ENCODE measurements around the gene GZMH.
A peak's percentile ranks its signal among the peaks of the same experiment; 100 is the strongest.
"Not testable (repeated sequence)": the region's sequence is repeated elsewhere in the genome, so short reads cannot be mapped to it uniquely, and the experiment has no call there.

The GZMH gene

GRCh38 chr14:24609655-24610344 is at the start of gene GZMH:
GZMH (minus strand) TSS chr14:24609685; CDS start chr14:24609613, 72 bp downstream.
- no peak for DNase-seq

- DNase-seq, result not testable (repeated sequence)
Measured at GRCh38 chr14:24648361-24648760, 38.9 kb upstream of the GZMH start.

DNA sequence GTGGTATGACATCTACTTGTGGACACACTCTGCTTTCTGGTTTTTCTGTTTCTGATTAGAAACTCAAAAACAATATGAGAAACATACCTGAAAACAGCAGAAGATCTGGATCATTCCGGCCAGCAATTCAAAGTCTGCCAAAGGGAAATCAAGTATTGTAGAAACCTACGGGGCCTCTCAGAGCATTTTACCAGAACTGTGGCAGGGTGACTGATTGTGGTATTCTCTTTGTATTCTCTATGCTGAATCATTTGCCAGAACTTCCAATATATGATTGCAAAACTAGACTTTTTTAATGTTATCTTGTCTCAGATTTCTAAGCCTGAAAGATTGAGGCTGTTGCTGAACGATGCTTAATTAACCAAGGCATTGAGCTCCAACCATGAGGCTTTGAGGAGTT is 30.4 kb upstream of the GZMH start:
- DNase-seq, result no peak

GRCh38 chr14:24639270-24639669 is 29.8 kb upstream of the GZMH start:
- no peak for DNase-seq

DNA sequence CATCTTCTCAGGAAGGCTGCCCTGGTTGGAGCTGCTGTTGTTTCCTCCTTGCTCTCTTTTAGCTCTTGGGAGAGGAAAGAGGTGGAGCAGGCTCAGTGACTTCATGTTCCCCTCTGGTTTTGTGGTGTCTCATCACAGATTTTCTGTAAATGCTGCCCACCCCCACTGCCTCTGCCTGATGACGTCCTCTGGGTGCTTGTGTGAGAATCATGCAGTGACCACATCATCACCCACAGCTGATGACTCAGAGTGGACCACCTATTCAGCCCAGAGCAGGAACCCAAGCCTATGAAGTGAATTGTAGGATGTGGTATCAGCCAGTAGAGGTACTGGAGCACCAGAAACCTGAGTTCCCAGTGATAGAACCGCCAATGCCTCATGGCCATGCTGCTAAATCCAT is 24.7 kb upstream of the GZMH start, which contains the start of gene GZMB:
Gene GZMB, minus strand, starts transcription at position 33 of the 400 bp plus-strand sequence. Its CDS starts 30 bp downstream, at position 3.
- peak; percentile 65 for DNase-seq

DNA sequence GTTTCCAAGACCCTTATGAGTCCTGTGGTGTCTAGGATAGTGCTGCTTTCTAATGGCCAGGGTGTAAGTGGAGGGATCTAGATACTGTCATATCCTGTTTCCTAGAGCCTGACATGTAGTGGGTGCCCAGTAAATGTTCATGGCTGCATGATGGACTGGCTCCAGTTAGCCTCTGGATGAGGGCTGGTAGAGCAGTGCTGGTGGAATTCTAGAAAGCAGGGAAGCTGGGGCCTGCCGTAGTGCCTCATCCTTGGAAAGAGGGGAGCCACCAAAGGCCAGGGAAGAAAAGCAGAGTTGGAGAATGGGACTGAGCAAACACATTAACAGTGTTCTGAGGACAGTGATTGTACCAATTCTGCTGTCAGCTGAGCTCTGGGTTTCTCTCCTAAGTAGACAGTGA is 23.9 kb upstream of the GZMH start:
- DNase-seq, result no peak

DNA sequence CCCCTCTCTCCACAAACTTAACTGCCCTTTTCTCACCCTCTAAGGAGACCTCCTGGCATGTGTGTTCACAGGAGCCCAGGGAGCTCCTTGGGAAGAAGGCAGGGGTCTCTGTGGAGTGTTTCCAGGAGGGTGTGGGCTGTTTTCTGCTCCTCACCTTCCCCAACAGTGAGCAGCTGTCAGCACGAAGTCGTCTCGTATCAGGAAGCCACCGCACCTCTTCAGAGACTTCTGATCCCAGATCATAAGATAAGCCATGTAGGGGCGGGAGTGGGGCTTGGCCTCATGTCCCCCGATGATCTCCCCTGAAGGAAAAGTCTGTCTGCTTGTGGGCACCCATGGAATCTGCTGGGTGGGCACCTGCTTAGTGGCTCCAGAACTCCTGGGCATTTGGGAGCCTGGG is 23.3 kb upstream of the GZMH start:
- no peak for DNase-seq

- no peak for DNase-seq
Measured at GRCh38 chr14:24632336-24632735, 22.9 kb upstream of the GZMH start.

- DNase-seq, result no peak
Measured at GRCh38 chr14:24631749-24632335, 22.4 kb upstream of the GZMH start.

DNA sequence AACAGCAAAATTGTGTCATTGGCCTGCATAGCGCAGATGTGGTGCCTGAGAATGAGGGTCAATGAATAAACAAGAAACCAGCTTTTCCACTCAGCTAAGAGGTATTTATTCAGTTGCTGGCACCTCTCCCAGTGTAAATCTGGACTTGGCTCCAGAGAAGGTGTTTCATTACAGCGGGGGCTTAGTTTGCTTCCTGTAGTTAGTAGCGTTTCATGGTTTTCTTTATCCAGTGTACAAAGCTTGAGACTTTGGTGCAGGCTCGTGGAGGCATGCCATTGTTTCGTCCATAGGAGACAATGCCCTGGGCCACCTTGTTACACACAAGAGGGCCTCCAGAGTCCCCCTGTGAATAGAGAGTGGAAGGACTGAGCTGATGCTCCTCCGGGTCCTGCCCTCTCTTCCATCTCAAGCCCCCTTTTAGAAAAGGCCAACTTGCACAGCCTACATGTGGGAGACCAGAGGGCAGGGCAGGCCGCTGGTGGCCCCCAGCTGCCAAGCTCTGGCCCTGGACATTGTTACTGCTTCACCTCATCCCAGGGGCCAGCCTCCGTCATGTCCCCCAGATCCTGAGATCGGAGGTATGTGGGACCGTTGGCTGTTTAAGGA is 21.5 kb upstream of the GZMH start:
- no peak for DNase-seq

DNA sequence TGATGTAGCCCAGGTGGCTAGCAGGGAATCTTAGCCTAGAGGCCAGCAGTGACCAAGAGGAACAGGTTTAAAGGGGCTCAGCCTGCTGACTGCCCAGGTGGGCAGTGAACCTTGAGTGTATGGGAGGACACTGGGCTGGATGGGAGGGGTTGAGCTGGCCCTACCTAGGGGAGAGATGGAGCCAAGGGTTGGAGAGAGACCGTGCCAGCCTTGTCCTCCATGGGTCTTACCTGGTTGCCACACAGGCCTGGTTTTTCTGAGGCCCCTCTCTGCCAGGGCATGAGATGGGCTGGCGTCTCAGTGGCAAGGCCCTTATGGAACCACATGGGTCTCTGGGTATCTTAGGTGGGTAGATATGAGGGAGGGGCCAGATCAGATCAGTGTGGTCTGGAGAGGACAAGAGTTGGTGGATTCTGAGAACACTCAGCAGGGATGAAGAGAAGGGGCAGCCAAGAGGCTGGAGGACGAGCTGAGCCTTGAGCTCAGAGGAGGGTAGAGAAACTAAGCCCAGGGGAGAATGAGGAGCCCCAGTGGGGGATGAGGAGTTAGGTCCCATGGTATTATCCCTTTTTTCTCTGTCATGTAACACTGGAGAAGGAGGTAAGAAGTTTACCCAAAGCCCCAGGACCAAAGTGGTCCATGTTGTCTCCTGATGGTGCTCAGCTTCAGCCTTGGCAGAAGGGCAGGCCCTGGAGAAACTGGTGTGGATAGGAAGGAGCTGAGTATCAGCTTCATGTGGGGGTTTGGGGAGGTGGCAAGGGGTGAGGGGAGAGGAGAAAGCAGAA is 20.8 kb upstream of the GZMH start:
- DNase-seq, result no peak

- no peak for DNase-seq
Measured at GRCh38 chr14:24629521-24629920, 20.0 kb upstream of the GZMH start.

DNA sequence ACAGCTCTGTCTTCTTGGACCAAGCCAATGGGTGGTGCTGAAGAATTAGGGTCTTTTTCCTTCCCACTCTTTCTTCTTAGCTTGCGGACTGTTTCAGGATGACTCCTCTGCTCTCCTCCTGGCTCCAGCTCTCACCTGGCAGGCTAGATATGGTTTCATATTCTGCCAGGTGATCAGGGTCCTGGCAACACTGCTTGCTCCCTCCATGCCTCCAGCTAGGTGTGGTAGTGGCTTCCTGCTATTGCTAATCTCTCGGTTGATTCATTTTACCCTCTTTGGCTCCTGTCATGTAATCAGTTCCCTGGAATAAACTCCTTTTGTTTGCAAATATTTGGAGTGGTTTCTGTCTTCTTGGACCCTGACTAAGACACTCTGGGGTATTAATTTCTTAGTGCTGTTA is 4.3 kb upstream of the GZMH start:
- no peak for DNase-seq

GRCh38 chr14:24613241-24613640 is 3.8 kb upstream of the GZMH start:
- no peak for DNase-seq

DNA sequence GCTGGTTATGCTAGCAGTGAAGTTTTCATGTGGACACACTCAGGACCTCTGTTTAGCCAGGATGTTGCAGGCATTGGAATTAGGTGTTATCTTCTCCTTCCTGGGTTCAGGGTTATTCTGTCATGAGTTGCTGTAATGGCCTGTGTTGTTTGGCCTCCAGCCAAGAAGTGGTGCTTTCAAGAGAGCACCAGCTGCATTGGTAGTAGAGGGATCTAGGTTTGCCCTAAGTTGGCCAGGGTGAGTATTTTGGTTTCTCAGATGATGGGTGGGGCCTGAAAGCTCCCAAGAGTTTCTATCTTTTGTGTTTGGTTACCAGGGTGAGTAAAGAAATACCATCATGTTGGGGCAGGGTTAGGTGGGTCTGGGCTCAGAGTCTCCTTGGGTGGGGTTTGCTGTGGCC is 2.7 kb upstream of the GZMH start:
- no peak for DNase-seq

- DNase-seq, result no peak
Measured at GRCh38 chr14:24607635-24608514, 1.6 kb downstream of the GZMH start.

DNA sequence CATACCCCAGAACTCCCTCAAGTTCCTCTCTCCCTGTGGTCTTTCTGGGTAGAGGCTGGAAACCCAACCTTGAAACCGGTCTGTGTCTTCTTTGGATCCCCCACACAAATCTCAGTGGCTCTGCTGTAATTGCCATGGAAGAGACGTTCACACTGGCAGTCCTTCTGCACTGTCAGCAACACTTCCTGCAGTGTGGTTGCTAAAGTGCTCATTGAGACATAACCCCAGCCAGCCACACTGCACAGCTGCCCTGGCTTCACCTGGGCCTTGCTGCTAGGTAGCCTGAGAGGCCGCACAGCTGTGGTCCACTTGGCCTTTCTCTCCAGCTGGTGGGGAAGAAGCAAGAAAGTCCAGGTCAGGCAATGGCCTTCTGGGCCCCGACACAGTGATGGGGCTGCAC is 2.4 kb downstream of the GZMH start:
- DNase-seq, result no peak

GRCh38 chr14:24606297-24606696 is 3.2 kb downstream of the GZMH start:
- no peak for DNase-seq

GRCh38 chr14:24605435-24606190 is 3.9 kb downstream of the GZMH start:
- peak; percentile 48 for DNase-seq

DNA sequence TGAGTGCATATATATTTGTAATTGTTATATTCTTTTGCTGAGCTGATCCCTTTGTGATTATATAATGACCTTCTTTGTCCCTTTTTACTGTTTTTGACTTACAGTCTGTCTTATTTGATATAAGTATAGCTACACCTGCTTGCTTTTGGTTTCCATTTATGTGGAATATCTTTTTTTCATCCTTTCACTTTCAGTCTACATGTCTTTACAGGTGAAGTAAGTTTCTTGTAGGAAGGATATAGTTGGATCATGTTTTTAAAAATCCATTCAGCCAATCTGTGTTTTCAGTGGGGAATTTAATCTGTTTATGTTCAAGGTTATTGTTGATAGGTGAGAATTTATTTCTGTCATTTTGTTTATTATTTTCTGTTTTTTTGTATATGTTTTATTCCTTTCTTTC is 12.1 kb downstream of the GZMH start:
- no peak for DNase-seq

DNA sequence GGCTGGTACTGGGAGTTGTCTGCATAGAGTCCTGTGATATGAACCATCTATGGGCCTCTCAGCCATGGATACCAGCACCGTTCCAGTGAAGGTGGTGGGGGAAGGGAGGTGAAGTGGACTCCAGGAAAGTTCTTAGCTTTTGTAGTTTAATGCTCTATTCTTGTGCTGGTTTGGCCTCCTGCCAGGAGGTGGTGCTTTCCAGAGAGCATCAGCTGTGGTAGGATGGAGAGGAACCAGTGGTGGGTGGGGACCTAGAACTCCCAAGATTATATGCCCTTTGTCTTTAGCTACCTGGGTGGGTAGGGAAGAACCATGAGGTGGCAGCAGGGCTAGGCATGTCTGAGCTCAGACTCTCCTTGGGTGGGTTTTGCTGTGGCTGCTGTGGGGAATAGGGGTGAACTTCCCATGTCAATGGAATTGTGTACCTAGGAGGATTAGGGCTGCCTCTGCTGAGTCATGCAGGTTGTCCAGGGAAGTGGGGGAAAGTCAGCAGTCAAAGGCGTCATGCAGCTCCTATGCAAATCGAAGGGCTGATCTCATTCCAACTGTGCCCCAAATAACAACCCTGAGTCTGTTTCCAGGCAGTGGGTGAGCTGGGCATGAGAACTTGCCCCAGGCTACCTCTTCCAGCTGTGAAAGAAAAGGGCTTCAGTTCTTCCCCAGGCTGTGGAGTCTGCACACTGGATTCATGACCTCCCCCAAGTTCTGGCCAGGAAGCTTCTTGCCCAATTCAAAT is 14.2 kb downstream of the GZMH start:
- no peak for DNase-seq
